ENCODE measurements around the gene ANTXR2.

The ANTXR2 gene

GRCh38 chr4:80074651-80075050, 1.6 kb upstream of the ANTXR2 start:
- DNase-seq (ENCODE audit: insufficient read length) (no peak), FAIRE-seq (peak; percentile 5)
- TF ChIP-seq TAF1 (IDR thresholded peaks at IDR 0.05; ENCODE audit: borderline replicate concordance, low read depth, low read length) (no peak), POLR2AphosphoS5 (IDR thresholded peaks at IDR 0.05; ENCODE audit: low read depth, low read length) (no peak), POLR2A (IDR thresholded peaks at IDR 0.05; ENCODE audit: low read depth, low read length) (no peak)

GRCh38 chr4:80074069-80074468, 1.0 kb upstream of the ANTXR2 start:
- DNase-seq (ENCODE audit: insufficient read length) (no peak), FAIRE-seq (no peak)
- TF ChIP-seq TAF1 (IDR thresholded peaks at IDR 0.05; ENCODE audit: borderline replicate concordance, low read depth, low read length) (no peak), POLR2A (IDR thresholded peaks at IDR 0.05; ENCODE audit: low read depth, low read length) (no peak), POLR2AphosphoS5 (IDR thresholded peaks at IDR 0.05; ENCODE audit: low read depth, low read length) (no peak)

- TF ChIP-seq POLR2AphosphoS5 (IDR thresholded peaks at IDR 0.05; ENCODE audit: low read depth, low read length) (no peak), POLR2A (IDR thresholded peaks at IDR 0.05; ENCODE audit: low read depth, low read length) (no peak), TAF1 (IDR thresholded peaks at IDR 0.05; ENCODE audit: borderline replicate concordance, low read depth, low read length) (no peak)
- peak; percentile 51 for FAIRE-seq
- DNase-seq (ENCODE audit: insufficient read length): peak; percentile 21
Measured at GRCh38 chr4:80073473-80074008, 512 bp upstream of the ANTXR2 start.

GRCh38 chr4:80072228-80072743, 743 bp downstream of the ANTXR2 start:
- DNase-seq (ENCODE audit: insufficient read length) (peak; percentile 6), FAIRE-seq (no peak)
- no peak for TF ChIP-seq POLR2A (IDR thresholded peaks at IDR 0.05; ENCODE audit: low read depth, low read length)
- no peak for TF ChIP-seq POLR2AphosphoS5 (IDR thresholded peaks at IDR 0.05; ENCODE audit: low read depth, low read length)
- no peak for TF ChIP-seq TAF1 (IDR thresholded peaks at IDR 0.05; ENCODE audit: borderline replicate concordance, low read depth, low read length)

- TF ChIP-seq POLR2A (IDR thresholded peaks at IDR 0.05; ENCODE audit: low read depth, low read length): no peak
- TF ChIP-seq TAF1 (IDR thresholded peaks at IDR 0.05; ENCODE audit: borderline replicate concordance, low read depth, low read length): no peak
- TF ChIP-seq POLR2AphosphoS5 (IDR thresholded peaks at IDR 0.05; ENCODE audit: low read depth, low read length): no peak
- DNase-seq (ENCODE audit: insufficient read length) (peak; percentile 2), FAIRE-seq (peak; percentile 54)
Measured at GRCh38 chr4:80071604-80072227, 1.3 kb downstream of the ANTXR2 start.

GRCh38 chr4:80070880-80071603, 2.0 kb downstream of the ANTXR2 start:
- FAIRE-seq (no peak), DNase-seq (ENCODE audit: insufficient read length) (no peak)
- no peak for TF ChIP-seq TAF1 (IDR thresholded peaks at IDR 0.05; ENCODE audit: borderline replicate concordance, low read depth, low read length)

GRCh38 chr4:80069837-80070731, 2.9 kb downstream of the ANTXR2 start:
- no peak for DNase-seq (ENCODE audit: insufficient read length)
- no peak for FAIRE-seq
- TF ChIP-seq POLR2A (IDR thresholded peaks at IDR 0.05; ENCODE audit: low read depth, low read length) (no peak), POLR2AphosphoS5 (IDR thresholded peaks at IDR 0.05; ENCODE audit: low read depth, low read length) (no peak), TAF1 (IDR thresholded peaks at IDR 0.05; ENCODE audit: borderline replicate concordance, low read depth, low read length) (no peak)

- DNase-seq (ENCODE audit: insufficient read length): no peak
- no peak for TF ChIP-seq POLR2A (IDR thresholded peaks at IDR 0.05; ENCODE audit: low read depth, low read length)
- no peak for TF ChIP-seq POLR2AphosphoS5 (IDR thresholded peaks at IDR 0.05; ENCODE audit: low read depth, low read length)
- TF ChIP-seq TAF1 (IDR thresholded peaks at IDR 0.05; ENCODE audit: borderline replicate concordance, low read depth, low read length): no peak
- FAIRE-seq: no peak
Measured at GRCh38 chr4:80069108-80069836, 3.8 kb downstream of the ANTXR2 start.

GRCh38 chr4:80065601-80066000, 7.4 kb downstream of the ANTXR2 start:
- no peak for FAIRE-seq
- no peak for TF ChIP-seq TAF1 (IDR thresholded peaks at IDR 0.05; ENCODE audit: borderline replicate concordance, low read depth, low read length)
- TF ChIP-seq POLR2AphosphoS5 (IDR thresholded peaks at IDR 0.05; ENCODE audit: low read depth, low read length): no peak
- no peak for TF ChIP-seq POLR2A (IDR thresholded peaks at IDR 0.05; ENCODE audit: low read depth, low read length)
- DNase-seq (ENCODE audit: insufficient read length): no peak

- no peak for FAIRE-seq
- TF ChIP-seq TAF1 (IDR thresholded peaks at IDR 0.05; ENCODE audit: borderline replicate concordance, low read depth, low read length) (no peak), POLR2AphosphoS5 (IDR thresholded peaks at IDR 0.05; ENCODE audit: low read depth, low read length) (no peak), POLR2A (IDR thresholded peaks at IDR 0.05; ENCODE audit: low read depth, low read length) (no peak)
- DNase-seq (ENCODE audit: insufficient read length): no peak
Measured at GRCh38 chr4:80062527-80062926, 10.5 kb downstream of the ANTXR2 start.

Measured in GM12892 (cell line).